HG03565 (cell line): ENCODE measurements around the gene SHISA7.

Experiments used
- ATAC-seq: cut with Tn5 transposase; IDR thresholded peaks from one replicate; pipeline ENCODE4 v1.9.1; 2021; ENCODE audit warnings: mild to moderate bottlenecking, moderate library complexity; ENCODE audit not compliant: unreplicated experiment

SHISA7 gene

GRCh38 chr19:55391191-55391670, 51.9 kb downstream of the SHISA7 start:
- no peak for ATAC-seq

GRCh38 chr19:55390461-55390880, 52.6 kb downstream of the SHISA7 start:
- no peak for ATAC-seq

GRCh38 chr19:55389386-55390317, 53.4 kb downstream of the SHISA7 start:
- ATAC-seq, result no peak

- ATAC-seq, result no peak
Observed at GRCh38 chr19:55387736-55388497, 55.2 kb downstream of the SHISA7 start.

- ATAC-seq, result no peak
Observed at GRCh38 chr19:55386493-55386971, 56.6 kb downstream of the SHISA7 start.

- ATAC-seq, result peak; percentile 70
Observed at GRCh38 chr19:55385724-55386492, 57.2 kb downstream of the SHISA7 start, which contains the start of gene RPL28. RPL28 (plus strand) TSS chr19:55385932; CDS start chr19:55386358, 426 bp downstream.

GRCh38 chr19:55384920-55385723, 58.0 kb downstream of the SHISA7 start:
- peak; percentile 33 for ATAC-seq

- no peak for ATAC-seq
Observed at GRCh38 chr19:55384131-55384919, 58.8 kb downstream of the SHISA7 start, which contains the start of gene TMEM238. TMEM238 (minus strand) TSS chr19:55384292; CDS start chr19:55384259, 33 bp downstream.

- ATAC-seq, result no peak
Observed at GRCh38 chr19:55383279-55384130, 59.6 kb downstream of the SHISA7 start.

GRCh38 chr19:55382522-55383054, 60.5 kb downstream of the SHISA7 start:
- no peak for ATAC-seq

GRCh38 chr19:55382013-55382412, 61.1 kb downstream of the SHISA7 start:
- ATAC-seq, result no peak

- no peak for ATAC-seq
Observed at GRCh38 chr19:55379174-55379573, 63.9 kb downstream of the SHISA7 start.
